Testis (tissue), 2 donors: ENCODE data around the gene CSNK1A1L.

Experiments
- POLR2A ChIP-seq: fragments of 450-650 bp; IDR thresholded peaks from one replicate; pipeline ENCODE4 v1.6.1; 2017; ENCODE audit warnings: antibody characterized with exemption, mild to moderate bottlenecking, moderate library complexity
- TF ChIP-seq, protein P1 (sequence below), 3 experiments: fragments of 450-650 bp in 2 of 3; fragments of 200-600 bp in 1 of 3; sonication (generic) in 1 of 3; IDR thresholded peaks; one replicate each; pipeline ENCODE4 v1.5.1; 2016 to 2019; ENCODE audit warnings: antibody characterized with exemption in 3 of 3, mild to moderate bottlenecking in 2 of 3, moderate library complexity in 1 of 3

DNA sequence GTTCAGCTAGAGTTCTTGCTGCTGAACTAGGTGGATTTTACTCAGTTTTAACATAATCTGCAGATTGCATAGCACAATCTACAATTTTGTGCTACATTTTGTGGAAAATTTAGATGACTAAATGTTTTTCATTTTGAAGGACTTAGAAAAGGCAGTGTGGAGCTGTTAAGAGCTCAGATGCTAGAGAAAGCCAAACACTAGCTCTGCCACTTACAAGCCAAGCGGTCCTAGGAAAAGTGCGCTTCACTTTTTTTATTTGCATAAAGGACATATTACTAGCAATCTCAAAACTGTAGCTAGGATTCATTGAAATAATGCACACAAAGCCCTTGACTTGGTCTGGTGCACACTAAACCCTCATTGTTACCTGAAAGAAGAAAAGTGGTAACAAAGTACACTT lies 8.1 kb upstream of the CSNK1A1L start:
- TF ChIP-seq, protein P1, sequence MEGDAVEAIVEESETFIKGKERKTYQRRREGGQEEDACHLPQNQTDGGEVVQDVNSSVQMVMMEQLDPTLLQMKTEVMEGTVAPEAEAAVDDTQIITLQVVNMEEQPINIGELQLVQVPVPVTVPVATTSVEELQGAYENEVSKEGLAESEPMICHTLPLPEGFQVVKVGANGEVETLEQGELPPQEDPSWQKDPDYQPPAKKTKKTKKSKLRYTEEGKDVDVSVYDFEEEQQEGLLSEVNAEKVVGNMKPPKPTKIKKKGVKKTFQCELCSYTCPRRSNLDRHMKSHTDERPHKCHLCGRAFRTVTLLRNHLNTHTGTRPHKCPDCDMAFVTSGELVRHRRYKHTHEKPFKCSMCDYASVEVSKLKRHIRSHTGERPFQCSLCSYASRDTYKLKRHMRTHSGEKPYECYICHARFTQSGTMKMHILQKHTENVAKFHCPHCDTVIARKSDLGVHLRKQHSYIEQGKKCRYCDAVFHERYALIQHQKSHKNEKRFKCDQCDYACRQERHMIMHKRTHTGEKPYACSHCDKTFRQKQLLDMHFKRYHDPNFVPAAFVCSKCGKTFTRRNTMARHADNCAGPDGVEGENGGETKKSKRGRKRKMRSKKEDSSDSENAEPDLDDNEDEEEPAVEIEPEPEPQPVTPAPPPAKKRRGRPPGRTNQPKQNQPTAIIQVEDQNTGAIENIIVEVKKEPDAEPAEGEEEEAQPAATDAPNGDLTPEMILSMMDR (IDR thresholded peaks at IDR 0.05): no peak
- TF ChIP-seq POLR2A: no peak
